OCI-LY1 (cell line): ENCODE data around the gene SURF2.

Source experiments
- EZH2 ChIP-seq: fragments of 200-600 bp; sonication (generic), shearing (Covaris generic); IDR thresholded peaks from 2 replicates; pipeline ENCODE4 v1.8.0; 2017; ENCODE audit warnings: borderline replicate concordance, mixed run types, mild to moderate bottlenecking, antibody characterized with exemption, low read length, moderate library complexity, mixed read lengths
- TF ChIP-seq, protein P1 (sequence below): fragments of 200-600 bp; sonication (generic), shearing (Covaris generic); IDR thresholded peaks from 2 replicates; pipeline ENCODE4 v1.5.1; 2017; ENCODE audit warnings: mild to moderate bottlenecking, antibody characterized with exemption, low read length, moderate library complexity, mixed read lengths

- TF ChIP-seq, protein P1, sequence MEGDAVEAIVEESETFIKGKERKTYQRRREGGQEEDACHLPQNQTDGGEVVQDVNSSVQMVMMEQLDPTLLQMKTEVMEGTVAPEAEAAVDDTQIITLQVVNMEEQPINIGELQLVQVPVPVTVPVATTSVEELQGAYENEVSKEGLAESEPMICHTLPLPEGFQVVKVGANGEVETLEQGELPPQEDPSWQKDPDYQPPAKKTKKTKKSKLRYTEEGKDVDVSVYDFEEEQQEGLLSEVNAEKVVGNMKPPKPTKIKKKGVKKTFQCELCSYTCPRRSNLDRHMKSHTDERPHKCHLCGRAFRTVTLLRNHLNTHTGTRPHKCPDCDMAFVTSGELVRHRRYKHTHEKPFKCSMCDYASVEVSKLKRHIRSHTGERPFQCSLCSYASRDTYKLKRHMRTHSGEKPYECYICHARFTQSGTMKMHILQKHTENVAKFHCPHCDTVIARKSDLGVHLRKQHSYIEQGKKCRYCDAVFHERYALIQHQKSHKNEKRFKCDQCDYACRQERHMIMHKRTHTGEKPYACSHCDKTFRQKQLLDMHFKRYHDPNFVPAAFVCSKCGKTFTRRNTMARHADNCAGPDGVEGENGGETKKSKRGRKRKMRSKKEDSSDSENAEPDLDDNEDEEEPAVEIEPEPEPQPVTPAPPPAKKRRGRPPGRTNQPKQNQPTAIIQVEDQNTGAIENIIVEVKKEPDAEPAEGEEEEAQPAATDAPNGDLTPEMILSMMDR, result no peak
- TF ChIP-seq EZH2, result no peak
These were observed 13.1 kb downstream of the SURF2 start for GRCh38 chr9:133369422-133369821.
